K562 (cell line): Measurements from ENCODE around the gene NOPCHAP1. TPM values are rescaled to one million over a fixed set of nuclear protein-coding genes. Genes with fewer than 3 reads are reported as not detected.

Source experiments
- ATAC-seq: fragments of 200-7000 bp; cut with Tn5 transposase; 3 replicates; pipeline ENCODE4 v1.9.1; 2020; ENCODE audit warnings: moderate library complexity
- BruUV-seq: library from RNA; stranded (reverse); fragments of 400-500 nt; replicated peaks from 2 replicates; lab custom pipeline; 2021; lab: Mats Ljungman, UMichigan
- CTCF ChIA-PET: fragments of 300-600 bp; formaldehyde crosslinking; extraction: SDS; loops from one replicate; lab custom pipeline; 2021; ENCODE audit warnings: low intra/inter-chr PET ratio; lab: Yijun Ruan, JAX
- POLR2A ChIA-PET: fragments of 300-600, 350-650 bp; sonication (Branson Sonifier 250); formaldehyde crosslinking; extraction: SDS; loops from one replicate; lab custom pipeline; 2021; ENCODE audit warnings: antibody characterized with exemption, inconsistent platforms; lab: Yijun Ruan, JAX
- DNase-seq, 4 experiments: peaks; one replicate each; pipeline versions ENCODE4 v3.0.0 to v3.0.0-alpha.2; 2011 to 2018; ENCODE audit warnings: low spot score in 3 of 4, mixed read lengths in 3 of 4; ENCODE audit errors: extremely low read depth in 1 of 4
- FAIRE-seq: peaks from 2 replicates; lab custom pipeline; 2011; peaks lifted over from hg19 to GRCh38; lab: Jason Lieb, UNC
- H2AFZ ChIP-seq: 2 replicates; pipeline ENCODE4 v1.6.0; 2011; ENCODE audit warnings: low read depth, low read length, control low read depth, inconsistent platforms
- H3K27ac ChIP-seq: fragments of 200-600 bp; 3 replicates; pipeline ENCODE4 v1.8.0; 2011; ENCODE audit warnings: low read depth, mild to moderate bottlenecking, control low read depth, inconsistent platforms, low read length, moderate library complexity, mixed read lengths; ENCODE audit errors: extremely low read depth
- H3K27me3 ChIP-seq, 2 experiments: fragments of 300-600 bp in 1 of 2; 2 replicates in 1 of 2; 3 replicates in 1 of 2; pipeline versions ENCODE4 v1.6.0 to v1.8.0; 2011; ENCODE audit warnings: inconsistent platforms in 2 of 2, low read length in 2 of 2, mild to moderate bottlenecking in 1 of 2, mixed read lengths in 1 of 2, moderate library complexity in 1 of 2; ENCODE audit not compliant: control insufficient read depth in 2 of 2, insufficient read depth in 2 of 2
- H3K36me3 ChIP-seq: fragments of 300-600 bp; 3 replicates; pipeline ENCODE4 v1.8.0; 2011; ENCODE audit warnings: mild to moderate bottlenecking, low read length, inconsistent platforms; ENCODE audit not compliant: control insufficient read depth, insufficient read depth
- H3K4me1 ChIP-seq, 2 experiments: fragments of 200-600 bp in 1 of 2; replicated peaks in 1 of 2; 2 replicates in 1 of 2; 3 replicates in 1 of 2; pipeline versions ENCODE4 v1.5.1 to v1.8.0; 2011; ENCODE audit warnings: inconsistent platforms in 2 of 2, low read length in 2 of 2, mild to moderate bottlenecking in 1 of 2, mixed read lengths in 1 of 2, moderate library complexity in 1 of 2; ENCODE audit not compliant: control insufficient read depth in 2 of 2, insufficient read depth in 2 of 2
- H3K4me2 ChIP-seq: 2 replicates; pipeline ENCODE4 v1.6.1; 2011; ENCODE audit warnings: low read length, control low read depth, inconsistent platforms, mixed read lengths; ENCODE audit not compliant: insufficient read depth
- H3K4me3 ChIP-seq: fragments of 200-600 bp; sonication (generic), shearing (Covaris generic); 2 replicates; pipeline ENCODE4 v1.5.1; 2016; ENCODE audit warnings: control low read depth, inconsistent platforms
- H3K79me2 ChIP-seq: fragments of 200-600 bp; 3 replicates; pipeline ENCODE4 v1.8.0; 2011; ENCODE audit warnings: low read length, inconsistent platforms; ENCODE audit not compliant: control insufficient read depth, insufficient read depth
- H3K9ac ChIP-seq, 2 experiments: 2 replicates each; pipeline versions ENCODE4 v1.6.0 to v1.6.1; 2011; ENCODE audit warnings: low read depth in 2 of 2, low read length in 2 of 2, control low read depth in 1 of 2, inconsistent platforms in 1 of 2, mild to moderate bottlenecking in 1 of 2, mixed read lengths in 1 of 2; ENCODE audit not compliant: insufficient read depth in 1 of 2
- H3K9me1 ChIP-seq: one replicate; pipeline ENCODE4 v1.6.0; 2011; ENCODE audit warnings: inconsistent platforms, mild to moderate bottlenecking, low read length, moderate library complexity; ENCODE audit not compliant: control insufficient read depth, insufficient read depth
- H3K9me3 ChIP-seq: replicated peaks from 2 replicates; pipeline ENCODE4 v1.5.1; 2011; ENCODE audit warnings: low read depth, low read length, inconsistent platforms; ENCODE audit not compliant: control insufficient read depth, insufficient read depth
- H4K20me1 ChIP-seq: replicated peaks from 2 replicates; pipeline ENCODE4 v1.6.1; 2011; ENCODE audit warnings: low read length, inconsistent platforms, mixed read lengths; ENCODE audit not compliant: control insufficient read depth, insufficient read depth
- CEBPZ ChIP-seq: fragments of 150-350 bp; IDR thresholded peaks from 2 replicates; pipeline ENCODE4 v1.6.1; 2014; ENCODE audit warnings: low read depth, mild to moderate bottlenecking, low read length, borderline replicate concordance
- MYNN ChIP-seq, 2 experiments: sonication (generic); formaldehyde crosslinking in 1 of 2; IDR thresholded peaks; 2 replicates each; pipeline versions ENCODE4 v1.5.0 to v1.6.1; 2016 to 2020; ENCODE audit warnings: antibody characterized with exemption in 1 of 2, missing genetic modification reagents in 1 of 2
- RAD21 ChIP-seq, 2 experiments: fragments of 250-450 bp in 1 of 2; fragments of 450-650 bp in 1 of 2; sonication (Bioruptor Pico) in 1 of 2; formaldehyde crosslinking in 1 of 2; IDR thresholded peaks in 1 of 2; conservative IDR thresholded peaks in 1 of 2; 2 replicates each; pipeline versions ENCODE4 v1.4.0 to v1.8.0; 2020 to 2022; ENCODE audit warnings: mild to moderate bottlenecking in 2 of 2, moderate library complexity in 1 of 2
- THRAP3 ChIP-seq: fragments of 450-650 bp; IDR thresholded peaks from 2 replicates; pipeline ENCODE4 v1.6.1; 2016; ENCODE audit warnings: mild to moderate bottlenecking, inconsistent platforms, borderline replicate concordance
- ZNF740 ChIP-seq, 3 experiments: fragments of 200-800 bp in 1 of 3; sonication (Bioruptor generic) in 1 of 3; sonication (generic) in 1 of 3; formaldehyde crosslinking in 1 of 3; IDR thresholded peaks; 2 replicates each; pipeline versions ENCODE4 v1.6.1 to v1.8.0; 2016 to 2022; ENCODE audit warnings: mild to moderate bottlenecking in 2 of 3, missing compliant biosample characterization in 2 of 3, missing genetic modification characterization in 2 of 3, missing genetic modification reagents in 1 of 3
- whole genome bisulfite sequencing: fragments of 100-300 bp; shearing (Covaris generic); methylation state at CpG from one replicate; pipeline ENCODE4 v1.1.6; 2016; ENCODE audit warnings: low coverage, mixed read lengths; ENCODE audit not compliant: insufficient coverage; ENCODE audit errors: missing lambda C conversion rate; 5-methylcytosine and 5-hydroxymethylcytosine counted together
- in situ Hi-C: fragments of 300-500 bp; cut with MboI; formaldehyde crosslinking; loops from 4 replicates; pipeline ENCODE4 v1.15.0; 2018; ENCODE audit warnings: inconsistent platforms, mixed read lengths
- intact Hi-C: fragments of 100-400 bp; cut with micrococcal nuclease; formaldehyde crosslinking; loops from 2 replicates; pipeline ENCODE4 v1.14.2; 2022
- polyA plus RNA-seq, 8 experiments: library from polyadenylated mRNA; depleted of rRNA in 4 of 8; stranded (reverse) in 5 of 8; unstranded in 3 of 8; fragments of >200 nt; fragmentation: Nextera tagmentation in 2 of 8; fragmentation: Illumina TruSeq in 1 of 8; extraction: Ambion mirVana in 2 of 8; extraction: Trizol in 1 of 8; gene quantifications; 2 replicates each; pipeline versions ENCODE4 v1.2.1 to v1.2.3, GENCODE V29; 2011 to 2014; ENCODE audit warnings: inconsistent platforms in 1 of 8, missing spikeins in 1 of 8
- total RNA-seq, 7 experiments: library from RNA; depleted of rRNA in 6 of 7; stranded (reverse); fragments of >200 nt in 6 of 7; fragmentation: Illumina TruSeq in 2 of 7; extraction: Trizol in 2 of 7; gene quantifications; 2 replicates each; pipeline versions ENCODE4 v1.2.1 to v1.2.3, GENCODE V29; 2011 to 2021; ENCODE audit warnings: low replicate concordance in 1 of 7

The NOPCHAP1 gene
- total and polyA plus RNA-seq, 9 of the 15 experiments (the other 6 are each of a cell fraction or from before 2014, with no cell fraction given) = 19.4 to 108 (median 33.4) TPM

GRCh38 chr12:104971306-104971705 lies 14.8 kb upstream of the NOPCHAP1 start:
- BruUV-seq = no TSS peak
- ChIA-PET CTCF (no interaction called here), POLR2A (interaction anchor here (0.6 to 0.7 kb wide), 2 partner anchors 29 to 237 kb away, joined by 3 read pairs; no protein-coding TSS in a partner anchor)
- H3K36me3 ChIP-seq = no peaks in the 10 kb centered on the region
- H3K27ac ChIP-seq = no peak overlapping the region
- H2AFZ ChIP-seq = no peak overlapping the region
- no peak for TF ChIP-seq ZNF740 (CRISPR knock-in tag; IDR thresholded peaks at IDR 0.05)
- no peak for TF ChIP-seq ZNF740 (tag; IDR thresholded peaks at IDR 0.05)
- TF ChIP-seq CEBPZ = no peak
- no peak for TF ChIP-seq RAD21 (CRISPR knock-in tag; conservative IDR thresholded peaks at IDR 0.05 in 1 of 2, IDR thresholded peaks at IDR 0.05 in 1 of 2)
- TF ChIP-seq THRAP3 = no peak
- no peak for TF ChIP-seq MYNN (IDR thresholded peaks at IDR 0.05)
- TF ChIP-seq MYNN (CRISPR knock-in tag; IDR thresholded peaks at IDR 0.05) = no peak
- H3K9me3 ChIP-seq = no peaks in the 10 kb centered on the region
- in situ Hi-C loops = no loop called here
- H3K9ac ChIP-seq = no peak overlapping the region
- no peaks in the 10 kb centered on the region for H3K79me2 ChIP-seq
- ATAC-seq (no peak), DNase-seq (no peak), FAIRE-seq (no peak)
- H3K4me2 ChIP-seq = no peak overlapping the region
- no peak overlapping the region for H3K4me3 ChIP-seq
- WGBS = 2% methylated on average over 5 of the region's 5 CpGs
- no peaks in the 10 kb centered on the region for H3K9me1 ChIP-seq
- intact Hi-C loops = no loop called here
- peaks cover 9 to 14% of the 10 kb centered on the region in 2 experiments; a peak in 3 of 5 replicates for H3K27me3 ChIP-seq
- no peaks in the 10 kb centered on the region for H3K4me1 ChIP-seq
- H4K20me1 ChIP-seq = no peaks in the 10 kb centered on the region
